ENCODE measurements around the gene PIK3R1.

PIK3R1 gene

GRCh38 chr5:68257210-68257609 lies 41.7 kb downstream of the PIK3R1 start:
- H3K4me3 ChIP-seq (ENCODE audit: low read depth in 1 of 2, low read length in 2 of 2) = no peak overlapping the region
- no peaks in the 10 kb centered on the region for H3K27me3 ChIP-seq (ENCODE audit: control insufficient read depth in 1 of 2, insufficient read depth in 2 of 2, low read length in 2 of 2)
- H3K4me1 ChIP-seq (ENCODE audit: control insufficient read depth in 1 of 2, insufficient read depth in 2 of 2, low read length in 2 of 2) = peaks cover 31 to 64% of the 10 kb centered on the region in 2 donors
- H3K9me3 ChIP-seq (ENCODE audit: control insufficient read depth in 1 of 2, low read length in 2 of 2) = no peaks in the 10 kb centered on the region
- H3K27ac ChIP-seq (ENCODE audit: low read depth, low read length) = no peak overlapping the region
- peaks cover 0 to 3% of the 10 kb centered on the region in 2 donors for H3K36me3 ChIP-seq (ENCODE audit: control insufficient read depth in 1 of 2, insufficient read depth in 2 of 2, low read length in 2 of 2)
- no peak overlapping the region for H3K9ac ChIP-seq (ENCODE audit: low read depth in 1 of 2, low read length in 2 of 2)

GRCh38 chr5:68258531-68258930 lies 43.0 kb downstream of the PIK3R1 start:
- no peak overlapping the region for H3K9ac ChIP-seq (ENCODE audit: low read depth in 1 of 2, low read length in 2 of 2)
- H3K27me3 ChIP-seq (ENCODE audit: control insufficient read depth in 1 of 2, insufficient read depth in 2 of 2, low read length in 2 of 2) = no peaks in the 10 kb centered on the region
- peaks cover 0 to 3% of the 10 kb centered on the region in 2 donors for H3K36me3 ChIP-seq (ENCODE audit: control insufficient read depth in 1 of 2, insufficient read depth in 2 of 2, low read length in 2 of 2)
- no peak overlapping the region for H3K27ac ChIP-seq (ENCODE audit: low read depth, low read length)
- no peak overlapping the region for H3K4me3 ChIP-seq (ENCODE audit: low read depth in 1 of 2, low read length in 2 of 2)
- peaks cover 26 to 58% of the 10 kb centered on the region in 2 donors for H3K4me1 ChIP-seq (ENCODE audit: control insufficient read depth in 1 of 2, insufficient read depth in 2 of 2, low read length in 2 of 2)
- H3K9me3 ChIP-seq (ENCODE audit: control insufficient read depth in 1 of 2, low read length in 2 of 2) = no peaks in the 10 kb centered on the region

- Histone ChIP-seq H3K9me3 (ENCODE audit: control insufficient read depth in 1 of 2, low read length in 2 of 2) (no peaks in the 10 kb centered on the region), H3K4me3 (ENCODE audit: low read depth in 1 of 2, low read length in 2 of 2) (no peak overlapping the region), H3K9ac (ENCODE audit: low read depth in 1 of 2, low read length in 2 of 2) (no peak overlapping the region), H3K27ac (ENCODE audit: low read depth, low read length) (no peak overlapping the region), H3K36me3 (ENCODE audit: control insufficient read depth in 1 of 2, insufficient read depth in 2 of 2, low read length in 2 of 2) (peaks cover 0 to 3% of the 10 kb centered on the region in 2 donors), H3K27me3 (ENCODE audit: control insufficient read depth in 1 of 2, insufficient read depth in 2 of 2, low read length in 2 of 2) (no peaks in the 10 kb centered on the region), H3K4me1 (ENCODE audit: control insufficient read depth in 1 of 2, insufficient read depth in 2 of 2, low read length in 2 of 2) (peaks cover 34 to 60% of the 10 kb centered on the region in 2 donors)
Measured at GRCh38 chr5:68259700-68260099, 44.1 kb downstream of the PIK3R1 start.

GRCh38 chr5:68260467-68260866 lies 44.9 kb downstream of the PIK3R1 start:
- Histone ChIP-seq H3K4me1 (ENCODE audit: control insufficient read depth in 1 of 2, insufficient read depth in 2 of 2, low read length in 2 of 2) (peaks cover 35 to 60% of the 10 kb centered on the region in 2 donors), H3K27ac (ENCODE audit: low read depth, low read length) (no peak overlapping the region), H3K4me3 (ENCODE audit: low read depth in 1 of 2, low read length in 2 of 2) (no peak overlapping the region)

GRCh38 chr5:68261169-68261568 lies 45.6 kb downstream of the PIK3R1 start:
- H3K9me3 ChIP-seq (ENCODE audit: control insufficient read depth in 1 of 2, low read length in 2 of 2) = no peaks in the 10 kb centered on the region
- no peak overlapping the region for H3K4me3 ChIP-seq (ENCODE audit: low read depth in 1 of 2, low read length in 2 of 2)
- no peak overlapping the region for H3K9ac ChIP-seq (ENCODE audit: low read depth in 1 of 2, low read length in 2 of 2)
- H3K36me3 ChIP-seq (ENCODE audit: control insufficient read depth in 1 of 2, insufficient read depth in 2 of 2, low read length in 2 of 2) = peaks cover 0 to 3% of the 10 kb centered on the region in 2 donors
- no peak overlapping the region for H3K27ac ChIP-seq (ENCODE audit: low read depth, low read length)
- H3K4me1 ChIP-seq (ENCODE audit: control insufficient read depth in 1 of 2, insufficient read depth in 2 of 2, low read length in 2 of 2) = peaks cover 35 to 60% of the 10 kb centered on the region in 2 donors
- no peaks in the 10 kb centered on the region for H3K27me3 ChIP-seq (ENCODE audit: control insufficient read depth in 1 of 2, insufficient read depth in 2 of 2, low read length in 2 of 2)

More at GRCh38 chr5:68260467-68260866, 44.9 kb downstream of the PIK3R1 start:
- H3K27me3 ChIP-seq (ENCODE audit: control insufficient read depth in 1 of 2, insufficient read depth in 2 of 2, low read length in 2 of 2) = no peaks in the 10 kb centered on the region
- peaks cover 0 to 3% of the 10 kb centered on the region in 2 donors for H3K36me3 ChIP-seq (ENCODE audit: control insufficient read depth in 1 of 2, insufficient read depth in 2 of 2, low read length in 2 of 2)
- no peak overlapping the region for H3K9ac ChIP-seq (ENCODE audit: low read depth in 1 of 2, low read length in 2 of 2)
- H3K9me3 ChIP-seq (ENCODE audit: control insufficient read depth in 1 of 2, low read length in 2 of 2) = no peaks in the 10 kb centered on the region

- Histone ChIP-seq H3K9me3 (ENCODE audit: control insufficient read depth in 1 of 2, low read length in 2 of 2) (no peaks in the 10 kb centered on the region), H3K4me1 (ENCODE audit: control insufficient read depth in 1 of 2, insufficient read depth in 2 of 2, low read length in 2 of 2) (peaks cover 40 to 61% of the 10 kb centered on the region in 2 donors), H3K27me3 (ENCODE audit: control insufficient read depth in 1 of 2, insufficient read depth in 2 of 2, low read length in 2 of 2) (no peaks in the 10 kb centered on the region), H3K27ac (ENCODE audit: low read depth, low read length) (no peak overlapping the region), H3K36me3 (ENCODE audit: control insufficient read depth in 1 of 2, insufficient read depth in 2 of 2, low read length in 2 of 2) (peaks cover 0 to 3% of the 10 kb centered on the region in 2 donors), H3K4me3 (ENCODE audit: low read depth in 1 of 2, low read length in 2 of 2) (no peak overlapping the region), H3K9ac (ENCODE audit: low read depth in 1 of 2, low read length in 2 of 2) (no peak overlapping the region)
Measured at GRCh38 chr5:68261569-68262065, 46.1 kb downstream of the PIK3R1 start.

GRCh38 chr5:68264024-68264956 lies 48.7 kb downstream of the PIK3R1 start:
- peaks cover 50 to 64% of the 10 kb centered on the region in 2 donors for H3K4me1 ChIP-seq (ENCODE audit: control insufficient read depth in 1 of 2, insufficient read depth in 2 of 2, low read length in 2 of 2)
- no peak overlapping the region for H3K4me3 ChIP-seq (ENCODE audit: low read depth in 1 of 2, low read length in 2 of 2)
- H3K9me3 ChIP-seq (ENCODE audit: control insufficient read depth in 1 of 2, low read length in 2 of 2) = no peaks in the 10 kb centered on the region
- no peak overlapping the region for H3K27ac ChIP-seq (ENCODE audit: low read depth, low read length)
- H3K36me3 ChIP-seq (ENCODE audit: control insufficient read depth in 1 of 2, insufficient read depth in 2 of 2, low read length in 2 of 2) = no peaks in the 10 kb centered on the region
- no peaks in the 10 kb centered on the region for H3K27me3 ChIP-seq (ENCODE audit: control insufficient read depth in 1 of 2, insufficient read depth in 2 of 2, low read length in 2 of 2)
- peak overlapping the region in 1 of 2 donors; percentile 14 for H3K9ac ChIP-seq (ENCODE audit: low read depth in 1 of 2, low read length in 2 of 2)

GRCh38 chr5:68265347-68265746 lies 49.8 kb downstream of the PIK3R1 start:
- no peaks in the 10 kb centered on the region for H3K36me3 ChIP-seq (ENCODE audit: control insufficient read depth in 1 of 2, insufficient read depth in 2 of 2, low read length in 2 of 2)
- no peak overlapping the region for H3K4me3 ChIP-seq (ENCODE audit: low read depth in 1 of 2, low read length in 2 of 2)
- no peaks in the 10 kb centered on the region for H3K9me3 ChIP-seq (ENCODE audit: control insufficient read depth in 1 of 2, low read length in 2 of 2)
- no peak overlapping the region for H3K27ac ChIP-seq (ENCODE audit: low read depth, low read length)
- H3K4me1 ChIP-seq (ENCODE audit: control insufficient read depth in 1 of 2, insufficient read depth in 2 of 2, low read length in 2 of 2) = peaks cover 50 to 71% of the 10 kb centered on the region in 2 donors
- H3K9ac ChIP-seq (ENCODE audit: low read depth in 1 of 2, low read length in 2 of 2) = peak overlapping the region in 1 of 2 donors; percentile 6
- H3K27me3 ChIP-seq (ENCODE audit: control insufficient read depth in 1 of 2, insufficient read depth in 2 of 2, low read length in 2 of 2) = no peaks in the 10 kb centered on the region

GRCh38 chr5:68265822-68266395 lies 50.4 kb downstream of the PIK3R1 start:
- no peaks in the 10 kb centered on the region for H3K27me3 ChIP-seq (ENCODE audit: control insufficient read depth in 1 of 2, insufficient read depth in 2 of 2, low read length in 2 of 2)
- peaks cover 51 to 75% of the 10 kb centered on the region in 2 donors for H3K4me1 ChIP-seq (ENCODE audit: control insufficient read depth in 1 of 2, insufficient read depth in 2 of 2, low read length in 2 of 2)
- no peak overlapping the region for H3K9ac ChIP-seq (ENCODE audit: low read depth in 1 of 2, low read length in 2 of 2)
- no peak overlapping the region for H3K27ac ChIP-seq (ENCODE audit: low read depth, low read length)
- no peaks in the 10 kb centered on the region for H3K9me3 ChIP-seq (ENCODE audit: control insufficient read depth in 1 of 2, low read length in 2 of 2)
- no peak overlapping the region for H3K4me3 ChIP-seq (ENCODE audit: low read depth in 1 of 2, low read length in 2 of 2)
- no peaks in the 10 kb centered on the region for H3K36me3 ChIP-seq (ENCODE audit: control insufficient read depth in 1 of 2, insufficient read depth in 2 of 2, low read length in 2 of 2)

GRCh38 chr5:68266457-68266856 lies 50.9 kb downstream of the PIK3R1 start:
- no peak overlapping the region for H3K4me3 ChIP-seq (ENCODE audit: low read depth in 1 of 2, low read length in 2 of 2)
- H3K27me3 ChIP-seq (ENCODE audit: control insufficient read depth in 1 of 2, insufficient read depth in 2 of 2, low read length in 2 of 2) = no peaks in the 10 kb centered on the region
- no peak overlapping the region for H3K27ac ChIP-seq (ENCODE audit: low read depth, low read length)
- no peaks in the 10 kb centered on the region for H3K9me3 ChIP-seq (ENCODE audit: control insufficient read depth in 1 of 2, low read length in 2 of 2)
- H3K9ac ChIP-seq (ENCODE audit: low read depth in 1 of 2, low read length in 2 of 2) = no peak overlapping the region
- H3K36me3 ChIP-seq (ENCODE audit: control insufficient read depth in 1 of 2, insufficient read depth in 2 of 2, low read length in 2 of 2) = no peaks in the 10 kb centered on the region
- H3K4me1 ChIP-seq (ENCODE audit: control insufficient read depth in 1 of 2, insufficient read depth in 2 of 2, low read length in 2 of 2) = peaks cover 56 to 78% of the 10 kb centered on the region in 2 donors
